Nasal cavity respiratory epithelium epithelial cell of viscerocranial mucosa (primary cell): Measurements from ENCODE around the gene KLHL42. TPM values are rescaled to one million over a fixed set of nuclear protein-coding genes. Genes with fewer than 3 reads are reported as not detected.

Experiments
- total RNA-seq: library from RNA; depleted of rRNA; stranded (reverse); fragments of >200 nt; gene quantifications from 2 replicates; pipeline ENCODE4 v1.2.3, GENCODE V29; 2014

The KLHL42 gene
- total RNA-seq = 27.0 and 27.9 TPM in 2 replicates

DNA sequence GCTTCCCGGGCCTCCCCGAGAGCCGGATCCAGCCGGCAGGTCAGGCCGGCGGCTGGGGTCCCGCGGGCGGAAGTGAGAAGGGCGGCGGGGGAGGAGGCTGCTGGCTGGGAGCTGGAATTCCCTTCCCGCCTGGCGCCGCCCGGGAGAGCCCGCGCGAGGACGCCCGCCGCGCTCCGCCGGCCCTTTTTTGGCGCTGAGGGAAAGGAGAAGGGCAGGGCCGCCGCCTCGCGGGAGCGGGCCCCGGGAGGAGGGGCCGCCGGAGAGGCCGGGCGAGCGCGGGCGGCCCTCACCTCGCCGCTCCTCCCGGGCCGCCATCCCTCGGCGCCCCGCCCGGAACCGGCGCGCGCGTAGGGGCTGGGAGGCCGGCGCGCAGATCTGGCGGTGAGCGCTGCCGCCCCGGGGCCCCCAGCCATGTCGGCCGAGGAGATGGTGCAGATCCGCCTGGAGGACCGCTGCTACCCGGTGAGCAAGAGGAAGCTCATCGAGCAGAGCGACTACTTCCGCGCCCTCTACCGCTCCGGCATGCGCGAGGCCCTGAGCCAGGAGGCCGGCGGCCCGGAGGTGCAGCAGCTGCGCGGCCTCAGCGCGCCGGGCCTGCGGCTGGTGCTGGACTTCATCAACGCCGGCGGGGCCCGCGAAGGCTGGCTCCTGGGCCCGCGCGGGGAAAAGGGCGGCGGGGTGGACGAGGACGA lies at the start of gene KLHL42, which contains the start of gene MANSC4:
Gene KLHL42 (plus strand): TSS at position 314 of the 692 bp plus-strand sequence. CDS start 98 bp downstream, at position 412.
Gene MANSC4 (minus strand): TSS at position 317 of the 692 bp plus-strand sequence. CDS start 8,960 bp downstream, outside the sequence.

Other genes starting within 250 kb of the KLHL42 start
- 0.34 and 2.3 TPM in 2 replicates for gene REP15, start 83.8 kb upstream of the KLHL42 start, total RNA-seq
- 74.2 and 79.9 TPM in 2 replicates for gene MRPS35, start 69.4 kb upstream of the KLHL42 start, total RNA-seq
- gene MANSC4, start within 50 bp of the KLHL42 start, total RNA-seq = not detected in 2 replicates
- 43.7 and 276 TPM in 2 replicates for gene PTHLH, start 192.5 kb downstream of the KLHL42 start, total RNA-seq